HG03280 (cell line): ENCODE results near the gene CD177.
"Not testable (repeated sequence)": the region's sequence is repeated elsewhere in the genome, so short reads cannot be mapped to it uniquely, and the experiment has no call there.

Experiments used
- ATAC-seq: cut with Tn5 transposase; IDR thresholded peaks from one replicate; pipeline ENCODE4 v1.9.1; 2021; ENCODE audit warnings: mild to moderate bottlenecking, moderate library complexity; ENCODE audit not compliant: unreplicated experiment

Gene CD177

GRCh38 chr19:43377624-43378023 is 24.1 kb downstream of the CD177 start:
- not testable (repeated sequence) for ATAC-seq

GRCh38 chr19:43380008-43380407 is 26.5 kb downstream of the CD177 start:
- ATAC-seq: no peak

GRCh38 chr19:43380771-43381386 is 27.4 kb downstream of the CD177 start:
- no peak for ATAC-seq

- ATAC-seq: not testable (repeated sequence)
Measured at GRCh38 chr19:43382586-43383216, 29.2 kb downstream of the CD177 start.

- not testable (repeated sequence) for ATAC-seq
Measured at GRCh38 chr19:43383254-43383653, 29.8 kb downstream of the CD177 start.

- ATAC-seq: not testable (repeated sequence)
Measured at GRCh38 chr19:43383759-43384158, 30.3 kb downstream of the CD177 start.

GRCh38 chr19:43390903-43391551 is 37.5 kb downstream of the CD177 start:
- ATAC-seq: not testable (repeated sequence)

GRCh38 chr19:43391552-43391935 is 38.1 kb downstream of the CD177 start:
- not testable (repeated sequence) for ATAC-seq

- not testable (repeated sequence) for ATAC-seq
Measured at GRCh38 chr19:43393501-43393900, 40.0 kb downstream of the CD177 start.

GRCh38 chr19:43395561-43395960 is 42.1 kb downstream of the CD177 start:
- no peak for ATAC-seq

GRCh38 chr19:43406297-43406696 is 52.8 kb downstream of the CD177 start:
- ATAC-seq: no peak

GRCh38 chr19:43407416-43408005 is 54.0 kb downstream of the CD177 start:
- ATAC-seq: no peak

GRCh38 chr19:43408043-43408442 is 54.6 kb downstream of the CD177 start:
- no peak for ATAC-seq

GRCh38 chr19:43409415-43409814 is 55.9 kb downstream of the CD177 start:
- no peak for ATAC-seq

- ATAC-seq: no peak
Measured at GRCh38 chr19:43412441-43412840, 59.0 kb downstream of the CD177 start.
